HL-60 (cell line): ENCODE data around the gene XXYLT1.

Experiments used
- CTCF ChIP-seq: IDR thresholded peaks from one replicate; pipeline ENCODE4 v1.5.1; 2011; ENCODE audit warnings: low read length, control low read depth, inconsistent platforms; ENCODE audit not compliant: insufficient read depth
- GABPA ChIP-seq: IDR thresholded peaks from 2 replicates; pipeline ENCODE4 v1.6.1; 2012; ENCODE audit warnings: low read depth
- POLR2AphosphoS5 ChIP-seq: IDR thresholded peaks from 2 replicates; pipeline ENCODE4 v1.6.1; 2012; ENCODE audit warnings: low read depth
- SPI1 ChIP-seq: IDR thresholded peaks from 2 replicates; pipeline ENCODE4 v1.6.1; 2012; ENCODE audit warnings: low read depth, mild to moderate bottlenecking, borderline replicate concordance

GRCh38 chr3:195201295-195201694 lies 69.7 kb downstream of the XXYLT1 start:
- TF ChIP-seq CTCF (no peak), POLR2AphosphoS5 (no peak), GABPA (no peak), SPI1 (no peak)
